IMR-90 (cell line): ENCODE data around the gene ENDOU.

ENCODE experiments used
- BHLHE40 ChIP-seq: fragments of 150-350 bp; IDR thresholded peaks from 2 replicates; pipeline ENCODE4 v1.6.1; 2016; ENCODE audit warnings: mild to moderate bottlenecking, low read depth, low read length
- CEBPB ChIP-seq: IDR thresholded peaks from 2 replicates; pipeline ENCODE4 v1.6.1; 2012; ENCODE audit warnings: low read depth, low read length, improper control_type of control experiment
- CHD1 ChIP-seq: IDR thresholded peaks from 2 replicates; pipeline ENCODE4 v1.6.1; 2012; ENCODE audit warnings: low read depth, low read length, improper control_type of control experiment
- FOS ChIP-seq: fragments of 150-350 bp; IDR thresholded peaks from 2 replicates; pipeline ENCODE4 v1.6.1; 2016; ENCODE audit warnings: low read depth, low read length
- NFE2L2 ChIP-seq: fragments of 150-350 bp; IDR thresholded peaks from 2 replicates; pipeline ENCODE4 v1.6.1; 2016; ENCODE audit warnings: low read depth, mild to moderate bottlenecking, low read length
- POLR2A ChIP-seq: IDR thresholded peaks from 2 replicates; pipeline ENCODE4 v1.6.1; 2012; ENCODE audit warnings: mild to moderate bottlenecking, low read depth, low read length
- RAD21 ChIP-seq: IDR thresholded peaks from 2 replicates; pipeline ENCODE4 v1.6.1; 2012; ENCODE audit warnings: low read length, improper control_type of control experiment
- RCOR1 ChIP-seq: IDR thresholded peaks from 2 replicates; pipeline ENCODE4 v1.6.1; 2012; ENCODE audit warnings: mild to moderate bottlenecking, low read length, improper control_type of control experiment; ENCODE audit not compliant: insufficient replicate concordance
- RFX5 ChIP-seq: IDR thresholded peaks from 2 replicates; pipeline ENCODE4 v1.8.0; 2012; ENCODE audit warnings: low read depth, mild to moderate bottlenecking, low read length, moderate library complexity
- SMC3 ChIP-seq: fragments of 150-350 bp; IDR thresholded peaks from 2 replicates; pipeline ENCODE4 v1.6.1; 2016; ENCODE audit warnings: low read depth, mild to moderate bottlenecking, antibody characterized with exemption, low read length, moderate library complexity
- TF ChIP-seq, protein P1 (sequence below): conservative IDR thresholded peaks from 2 replicates; pipeline ENCODE4 v1.5.1; 2012; ENCODE audit warnings: mild to moderate bottlenecking, low read depth, low read length, improper control_type of control experiment
- TF ChIP-seq, protein P2 (sequence below): fragments of 150-350 bp; IDR thresholded peaks from 2 replicates; pipeline ENCODE4 v1.6.1; 2017; ENCODE audit warnings: mild to moderate bottlenecking, antibody characterized with exemption, low read length, low read depth
- TF ChIP-seq, protein P3 (sequence below): fragments of 150-350 bp; IDR thresholded peaks from 2 replicates; pipeline ENCODE4 v1.6.1; 2016; ENCODE audit warnings: low read depth, mild to moderate bottlenecking, low read length, moderate library complexity, borderline replicate concordance

DNA sequence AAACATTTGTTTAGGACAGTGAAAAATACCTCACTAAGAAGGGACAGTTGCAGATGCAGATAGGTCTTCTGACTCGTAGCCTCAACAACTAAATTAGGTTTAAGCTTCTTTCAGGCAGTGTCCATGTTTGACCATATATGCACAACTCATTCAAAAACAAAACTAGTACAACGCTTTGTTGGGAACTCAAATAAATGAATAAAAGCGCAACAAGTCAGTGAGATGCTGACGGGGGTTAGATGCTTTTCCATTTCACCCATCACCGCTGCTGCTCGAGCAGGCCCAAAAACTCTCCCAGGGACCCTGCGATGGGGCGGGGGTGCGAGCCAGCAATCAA lies 20.1 kb downstream of the ENDOU start:
- TF ChIP-seq, protein P1, sequence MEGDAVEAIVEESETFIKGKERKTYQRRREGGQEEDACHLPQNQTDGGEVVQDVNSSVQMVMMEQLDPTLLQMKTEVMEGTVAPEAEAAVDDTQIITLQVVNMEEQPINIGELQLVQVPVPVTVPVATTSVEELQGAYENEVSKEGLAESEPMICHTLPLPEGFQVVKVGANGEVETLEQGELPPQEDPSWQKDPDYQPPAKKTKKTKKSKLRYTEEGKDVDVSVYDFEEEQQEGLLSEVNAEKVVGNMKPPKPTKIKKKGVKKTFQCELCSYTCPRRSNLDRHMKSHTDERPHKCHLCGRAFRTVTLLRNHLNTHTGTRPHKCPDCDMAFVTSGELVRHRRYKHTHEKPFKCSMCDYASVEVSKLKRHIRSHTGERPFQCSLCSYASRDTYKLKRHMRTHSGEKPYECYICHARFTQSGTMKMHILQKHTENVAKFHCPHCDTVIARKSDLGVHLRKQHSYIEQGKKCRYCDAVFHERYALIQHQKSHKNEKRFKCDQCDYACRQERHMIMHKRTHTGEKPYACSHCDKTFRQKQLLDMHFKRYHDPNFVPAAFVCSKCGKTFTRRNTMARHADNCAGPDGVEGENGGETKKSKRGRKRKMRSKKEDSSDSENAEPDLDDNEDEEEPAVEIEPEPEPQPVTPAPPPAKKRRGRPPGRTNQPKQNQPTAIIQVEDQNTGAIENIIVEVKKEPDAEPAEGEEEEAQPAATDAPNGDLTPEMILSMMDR: no peak
- TF ChIP-seq, protein P2, sequence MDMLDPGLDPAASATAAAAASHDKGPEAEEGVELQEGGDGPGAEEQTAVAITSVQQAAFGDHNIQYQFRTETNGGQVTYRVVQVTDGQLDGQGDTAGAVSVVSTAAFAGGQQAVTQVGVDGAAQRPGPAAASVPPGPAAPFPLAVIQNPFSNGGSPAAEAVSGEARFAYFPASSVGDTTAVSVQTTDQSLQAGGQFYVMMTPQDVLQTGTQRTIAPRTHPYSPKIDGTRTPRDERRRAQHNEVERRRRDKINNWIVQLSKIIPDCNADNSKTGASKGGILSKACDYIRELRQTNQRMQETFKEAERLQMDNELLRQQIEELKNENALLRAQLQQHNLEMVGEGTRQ: no peak
- TF ChIP-seq CHD1 (no peak), POLR2A (no peak), RAD21 (no peak), RCOR1 (no peak), SMC3 (no peak), BHLHE40 (no peak), RFX5 (no peak), CEBPB (no peak), FOS (no peak), NFE2L2 (no peak)
- TF ChIP-seq, protein P3, sequence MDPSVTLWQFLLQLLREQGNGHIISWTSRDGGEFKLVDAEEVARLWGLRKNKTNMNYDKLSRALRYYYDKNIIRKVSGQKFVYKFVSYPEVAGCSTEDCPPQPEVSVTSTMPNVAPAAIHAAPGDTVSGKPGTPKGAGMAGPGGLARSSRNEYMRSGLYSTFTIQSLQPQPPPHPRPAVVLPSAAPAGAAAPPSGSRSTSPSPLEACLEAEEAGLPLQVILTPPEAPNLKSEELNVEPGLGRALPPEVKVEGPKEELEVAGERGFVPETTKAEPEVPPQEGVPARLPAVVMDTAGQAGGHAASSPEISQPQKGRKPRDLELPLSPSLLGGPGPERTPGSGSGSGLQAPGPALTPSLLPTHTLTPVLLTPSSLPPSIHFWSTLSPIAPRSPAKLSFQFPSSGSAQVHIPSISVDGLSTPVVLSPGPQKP: no peak
